H1 (cell line): Measurements from ENCODE around the gene CCNY. TPM values are rescaled to one million over a fixed set of nuclear protein-coding genes. Genes with fewer than 3 reads are reported as not detected.

Experiments
- CTCF ChIA-PET: fragments of 300-600 bp; sonication (Branson Sonifier 250); formaldehyde crosslinking; loops from one replicate; lab custom pipeline; 2021; ENCODE audit not compliant: partially characterized antibody; lab: Charles Lee
- POLR2A ChIA-PET: fragments of 300-600 bp; sonication (Branson Sonifier 250); formaldehyde crosslinking; loops from one replicate; lab custom pipeline; 2021; ENCODE audit warnings: inconsistent platforms; ENCODE audit not compliant: partially characterized antibody; lab: Charles Lee
- DNase-seq, 2 experiments: peaks; one replicate each; pipeline versions ENCODE4 v3.0.0 to v3.0.0-alpha.2; 2010 to 2022; ENCODE audit warnings: low spot score in 2 of 2, low read depth in 1 of 2, mixed read lengths in 1 of 2
- FAIRE-seq: peaks from 2 replicates; lab custom pipeline; 2011; peaks lifted over from hg19 to GRCh38; lab: Jason Lieb, UNC
- H2AFZ ChIP-seq: 2 replicates; pipeline ENCODE4 v1.8.1; 2012; ENCODE audit warnings: low read length, inconsistent platforms
- H2AK5ac ChIP-seq: 2 replicates; pipeline ENCODE4 v1.6.1; 2013; ENCODE audit warnings: low read depth, low read length
- H2BK120ac ChIP-seq: replicated peaks from 2 replicates; pipeline ENCODE3; 2013; ENCODE audit warnings: low read depth, low read length, inconsistent platforms
- H2BK12ac ChIP-seq: 2 replicates; pipeline ENCODE4 v1.6.1; 2013; ENCODE audit warnings: low read depth, low read length
- H2BK15ac ChIP-seq: 2 replicates; pipeline ENCODE4 v1.6.1; 2013; ENCODE audit warnings: low read length
- H2BK20ac ChIP-seq: 2 replicates; pipeline ENCODE4 v1.6.1; 2013; ENCODE audit warnings: low read length
- H2BK5ac ChIP-seq: 2 replicates; pipeline ENCODE4 v1.6.1; 2013; ENCODE audit warnings: low read depth, low read length
- H3K14ac ChIP-seq: 2 replicates; pipeline ENCODE4 v1.6.1; 2013; ENCODE audit warnings: inconsistent platforms; ENCODE audit not compliant: insufficient read length
- H3K18ac ChIP-seq: 2 replicates; pipeline ENCODE4 v1.6.1; 2013; ENCODE audit warnings: low read length; ENCODE audit errors: extremely low read depth
- H3K23ac ChIP-seq: 2 replicates; pipeline ENCODE4 v1.6.1; 2013; ENCODE audit warnings: inconsistent platforms; ENCODE audit not compliant: insufficient read length
- H3K23me2 ChIP-seq: 2 replicates; pipeline ENCODE4 v1.6.1; 2013; ENCODE audit warnings: low read depth, low read length
- H3K27ac ChIP-seq: 2 replicates; pipeline ENCODE4 v1.6.1; 2011; ENCODE audit warnings: low read depth, low read length, inconsistent platforms
- H3K27me3 ChIP-seq, 4 experiments: replicated peaks in 1 of 4; 1 replicate in 1 of 4; 2 replicates in 3 of 4; pipeline versions ENCODE4 v1.6.1 to v1.8.1; 2011 to 2013; ENCODE audit warnings: low read length in 3 of 4, mild to moderate bottlenecking in 3 of 4, inconsistent platforms in 2 of 4, mixed read lengths in 2 of 4, moderate library complexity in 1 of 4; ENCODE audit not compliant: control insufficient read depth in 3 of 4, insufficient read depth in 3 of 4; ENCODE audit errors: extremely low read depth in 1 of 4
- H3K36me3 ChIP-seq, 4 experiments: 2 replicates each; pipeline versions ENCODE4 v1.6.1 to v1.8.1; 2011 to 2013; ENCODE audit warnings: mild to moderate bottlenecking in 4 of 4, low read length in 3 of 4, moderate library complexity in 2 of 4, control low read depth in 1 of 4, inconsistent platforms in 1 of 4; ENCODE audit not compliant: insufficient read depth in 4 of 4, control insufficient read depth in 2 of 4
- H3K4ac ChIP-seq: replicated peaks from 2 replicates; pipeline ENCODE3; 2013; ENCODE audit warnings: low read length, low read depth, mixed read lengths, inconsistent platforms; ENCODE audit not compliant: insufficient read length
- H3K4me1 ChIP-seq, 4 experiments: replicated peaks in 1 of 4; 1 replicate in 1 of 4; 2 replicates in 3 of 4; pipeline versions ENCODE4 v1.6.1 to v1.8.1; 2011 to 2013; ENCODE audit warnings: low read length in 3 of 4, inconsistent platforms in 2 of 4, mixed read lengths in 1 of 4; ENCODE audit not compliant: insufficient read depth in 4 of 4, control insufficient read depth in 3 of 4
- H3K4me2 ChIP-seq, 2 experiments: 2 replicates each; pipeline versions ENCODE4 v1.6.1 to v1.8.1; 2011 to 2013; ENCODE audit warnings: low read depth in 2 of 2, low read length in 2 of 2, control low read depth in 1 of 2, inconsistent platforms in 1 of 2, mild to moderate bottlenecking in 1 of 2; ENCODE audit not compliant: insufficient read depth in 1 of 2
- H3K4me3 ChIP-seq, 4 experiments: fragments of 200-600, 300-600 bp in 1 of 4; sonication (generic), shearing (Covaris generic), sonication (Bioruptor Twin) in 1 of 4; 2 replicates each; pipeline versions ENCODE4 v1.5.1 to v1.8.1; 2011 to 2016; ENCODE audit warnings: low read length in 4 of 4, low read depth in 3 of 4, control low read depth in 2 of 4, inconsistent platforms in 2 of 4, mild to moderate bottlenecking in 2 of 4, mixed read lengths in 1 of 4, moderate library complexity in 1 of 4; ENCODE audit not compliant: insufficient read depth in 2 of 4; ENCODE audit errors: extremely low read depth in 1 of 4
- H3K56ac ChIP-seq: replicated peaks from 2 replicates; pipeline ENCODE3; 2013; ENCODE audit warnings: low read depth, mild to moderate bottlenecking, mixed read lengths, low read length, inconsistent platforms; ENCODE audit not compliant: insufficient read length
- H3K79me1 ChIP-seq: 2 replicates; pipeline ENCODE4 v1.6.1; 2013; ENCODE audit warnings: low read depth, low read length, control low read depth
- H3K79me2 ChIP-seq, 2 experiments: 2 replicates each; pipeline versions ENCODE4 v1.6.1 to v1.8.1; 2012 to 2013; ENCODE audit warnings: low read length in 2 of 2, mild to moderate bottlenecking in 2 of 2, inconsistent platforms in 1 of 2; ENCODE audit not compliant: insufficient read depth in 2 of 2, control insufficient read depth in 1 of 2
- H3K9ac ChIP-seq, 4 experiments: replicated peaks in 1 of 4; 1 replicate in 1 of 4; 2 replicates in 3 of 4; pipeline versions ENCODE4 v1.6.1 to v1.8.1; 2011 to 2013; ENCODE audit warnings: low read depth in 3 of 4, low read length in 3 of 4, control low read depth in 2 of 4, mild to moderate bottlenecking in 2 of 4, moderate library complexity in 2 of 4, inconsistent platforms in 1 of 4; ENCODE audit errors: extremely low read depth in 1 of 4
- H3K9me3 ChIP-seq, 2 experiments: 2 replicates each; pipeline versions ENCODE4 v1.6.1 to v1.8.1; 2012 to 2013; ENCODE audit warnings: mild to moderate bottlenecking in 2 of 2, moderate library complexity in 2 of 2, control low read depth in 1 of 2, inconsistent platforms in 1 of 2, low read depth in 1 of 2, low read length in 1 of 2, mixed read lengths in 1 of 2; ENCODE audit not compliant: insufficient read depth in 2 of 2
- H4K20me1 ChIP-seq, 2 experiments: replicated peaks in 1 of 2; 2 replicates each; pipeline versions ENCODE3 to v1.8.1; 2011 to 2013; ENCODE audit warnings: inconsistent platforms in 2 of 2, low read length in 2 of 2, mild to moderate bottlenecking in 1 of 2; ENCODE audit not compliant: insufficient read depth in 2 of 2, control insufficient read depth in 1 of 2
- H4K5ac ChIP-seq: 2 replicates; pipeline ENCODE4 v1.6.1; 2013; ENCODE audit warnings: low read length, low read depth, mixed read lengths, inconsistent platforms; ENCODE audit not compliant: insufficient read length
- H4K8ac ChIP-seq: 2 replicates; pipeline ENCODE4 v1.8.0; 2013; ENCODE audit warnings: mild to moderate bottlenecking, moderate library complexity, low read length, inconsistent platforms; ENCODE audit not compliant: insufficient read depth; ENCODE audit errors: extremely low read depth
- H4K91ac ChIP-seq: replicated peaks from 2 replicates; pipeline ENCODE3; 2013; ENCODE audit warnings: low read length, mixed read lengths, inconsistent platforms; ENCODE audit not compliant: insufficient read length
- BRCA1 ChIP-seq: IDR thresholded peaks from 2 replicates; pipeline ENCODE4 v1.6.1; 2012; ENCODE audit warnings: low read depth, low read length, improper control_type of control experiment
- E2F6 ChIP-seq: IDR thresholded peaks from 2 replicates; pipeline ENCODE4 v1.6.1; 2012; ENCODE audit warnings: inconsistent platforms
- KDM1A ChIP-seq: fragments of 200-600, 300-600 bp; sonication (generic); IDR thresholded peaks from 2 replicates; pipeline ENCODE4 v1.7.1; 2016; ENCODE audit warnings: mild to moderate bottlenecking, low read length, borderline replicate concordance
- RFX5 ChIP-seq: IDR thresholded peaks from 2 replicates; pipeline ENCODE4 v1.6.1; 2011; ENCODE audit warnings: low read depth, low read length, improper control_type of control experiment, borderline replicate concordance
- SIX5 ChIP-seq: IDR thresholded peaks from 2 replicates; pipeline ENCODE4 v1.6.1; 2011; ENCODE audit warnings: mild to moderate bottlenecking, low read depth, low read length
- SP2 ChIP-seq: IDR thresholded peaks from 2 replicates; pipeline ENCODE4 v1.6.1; 2012; ENCODE audit warnings: mild to moderate bottlenecking, low read length, inconsistent platforms
- TBP ChIP-seq: IDR thresholded peaks from 2 replicates; pipeline ENCODE4 v1.6.1; 2011; ENCODE audit warnings: low read depth, low read length, improper control_type of control experiment
- WGBS, 2 experiments: shearing (Covaris generic) in 1 of 2; methylation state at CpG; one replicate each; pipeline versions ENCODE4 v1.1.6 to v1.1.7; 2013 to 2015; ENCODE audit warnings: low lambda C conversion rate in 2 of 2, mixed read lengths in 2 of 2, inconsistent platforms in 1 of 2, low coverage in 1 of 2, missing lambda C conversion rate in 1 of 2; ENCODE audit not compliant: insufficient replicate concordance in 2 of 2, insufficient coverage in 1 of 2, insufficient read length in 1 of 2; ENCODE audit errors: extremely low coverage in 1 of 2, missing lambda C conversion rate in 1 of 2; 5-methylcytosine and 5-hydroxymethylcytosine counted together
- polyA plus RNA-seq, 7 experiments: library from polyadenylated mRNA; depleted of rRNA in 3 of 7; stranded (reverse) in 5 of 7; unstranded in 2 of 7; fragments of >200 nt in 5 of 7; fragments of 200-250 nt in 2 of 7; gene quantifications; 1 replicate in 5 of 7; 2 replicates in 1 of 7; 4 replicates in 1 of 7; pipeline versions ENCODE4 v1.2.1 to v1.2.3, GENCODE V29; 2011 to 2013; ENCODE audit warnings: missing spikeins in 2 of 7, mixed read lengths in 2 of 7
- total RNA-seq: library from RNA; stranded (reverse); fragmentation: NEBNext Ultra II Directional; extraction: Animal tissue kit (Norgen Biotek cat#: 25700); gene quantifications from 2 replicates; pipeline ENCODE4 v1.2.1, GENCODE V29; 2021

Gene CCNY
- total and polyA plus RNA-seq, 2 of the 8 experiments (the other 6 are each of a cell fraction or from before 2014, with no cell fraction given) = 25.3 to 68.2 TPM

- H3K4me2 ChIP-seq = no peak overlapping the region
- no peak overlapping the region for H2BK120ac ChIP-seq
- no peak for DNase-seq
- ChIA-PET CTCF (interaction anchor here (0.6 to 1.1 kb wide), 3 partner anchors 10 to 67 kb away, joined by 3 to 4 read pairs (median 4); no protein-coding TSS in a partner anchor), POLR2A (interaction anchor here (0.5 to 0.7 kb wide), 3 partner anchors 10 to 1380 kb away, joined by 3 read pairs; no protein-coding TSS in a partner anchor)
- H3K23me2 ChIP-seq = no peaks in the 10 kb centered on the region
- H2BK5ac ChIP-seq = no peak overlapping the region
- H2BK20ac ChIP-seq = no peak overlapping the region
- no peak overlapping the region for H2BK15ac ChIP-seq
- no peak overlapping the region for H3K23ac ChIP-seq
- no peak overlapping the region for H2BK12ac ChIP-seq
- no peak overlapping the region for H4K91ac ChIP-seq
- peaks cover 8 to 18% (median 14%) of the 10 kb centered on the region in 4 experiments for H3K4me1 ChIP-seq
- peaks cover 13 to 78% of the 10 kb centered on the region in 2 experiments for H3K79me2 ChIP-seq
- H3K4ac ChIP-seq = no peak overlapping the region
- WGBS, 2 experiments = 77% methylated on average over 8 of the region's 8 CpGs; no CpG with 5 or more reads in 1 of the 2 experiments
- H3K4me3 ChIP-seq = no peak overlapping the region
- H4K5ac ChIP-seq = no peak overlapping the region
- peaks cover 17% of the 10 kb centered on the region; the same call in 1 of the 2 replicates for H3K79me1 ChIP-seq
- no peaks in the 10 kb centered on the region for H3K27me3 ChIP-seq
- H3K14ac ChIP-seq = no peak overlapping the region
- no peak overlapping the region for H3K9ac ChIP-seq
- H3K36me3 ChIP-seq = no peaks in the 10 kb centered on the region; a peak in 1 of 8 replicates
- H4K20me1 ChIP-seq = peaks cover 0 to 11% of the 10 kb centered on the region in 2 experiments
- H3K56ac ChIP-seq = no peak overlapping the region
- H3K18ac ChIP-seq = no peak overlapping the region
- no peak overlapping the region for H3K27ac ChIP-seq
- no peak overlapping the region for H2AK5ac ChIP-seq
- FAIRE-seq = no peak
- no peak overlapping the region for H2AFZ ChIP-seq
- H4K8ac ChIP-seq = no peak overlapping the region
- no peaks in the 10 kb centered on the region for H3K9me3 ChIP-seq
- TF ChIP-seq KDM1A (no peak), E2F6 (no peak), RFX5 (no peak), TBP (no peak), SIX5 (no peak), SP2 (no peak), BRCA1 (no peak)
Observed at GRCh38 chr10:35400595-35401268, 64.4 kb downstream of the CCNY start.
